HepG2 (cell line): ENCODE results near the gene MED12L. TPM values are rescaled to one million over a fixed set of nuclear protein-coding genes. Genes with fewer than 3 reads are reported as not detected.

Experiments used
- BHLHE40 ChIP-seq: IDR thresholded peaks from 2 replicates; pipeline ENCODE4 v1.6.1; 2011; ENCODE audit warnings: low read length, improper control_type of control experiment
- CCDC6 ChIP-seq: sonication (generic); formaldehyde crosslinking; IDR thresholded peaks from 2 replicates; pipeline ENCODE4 v1.8.1; 2022; ENCODE audit warnings: mild to moderate bottlenecking, missing genetic modification reagents, moderate library complexity
- CREB3 ChIP-seq: sonication (generic); formaldehyde crosslinking; IDR thresholded peaks from 2 replicates; pipeline ENCODE4 v1.5.0; 2020; ENCODE audit warnings: missing genetic modification reagents
- DMAP1 ChIP-seq: IDR thresholded peaks from 2 replicates; pipeline ENCODE4 v1.6.1; 2016
- ELF3 ChIP-seq: IDR thresholded peaks from 2 replicates; pipeline ENCODE4 v1.6.1; 2016; ENCODE audit warnings: missing genetic modification reagents, missing compliant biosample characterization
- ERF ChIP-seq: IDR thresholded peaks from 2 replicates; pipeline ENCODE4 v1.6.1; 2018; ENCODE audit warnings: missing biosample characterization, missing genetic modification reagents
- HOXA9 ChIP-seq: sonication (generic); formaldehyde crosslinking; IDR thresholded peaks from 2 replicates; pipeline ENCODE4 v1.8.1; 2022; ENCODE audit warnings: missing genetic modification reagents, mild to moderate bottlenecking, moderate library complexity, borderline replicate concordance
- IKZF5 ChIP-seq: IDR thresholded peaks from 2 replicates; pipeline ENCODE4 v1.6.1; 2018; ENCODE audit warnings: missing genetic modification reagents, mild to moderate bottlenecking, missing compliant biosample characterization
- KLF12 ChIP-seq: sonication (generic); formaldehyde crosslinking; IDR thresholded peaks from 2 replicates; pipeline ENCODE4 v1.4.0; 2020; ENCODE audit warnings: missing genetic modification reagents, borderline replicate concordance
- NCOA2 ChIP-seq: sonication (generic); formaldehyde crosslinking; IDR thresholded peaks from 2 replicates; pipeline ENCODE4 v1.8.0; 2022; ENCODE audit warnings: inconsistent platforms
- SAP130 ChIP-seq: IDR thresholded peaks from 2 replicates; pipeline ENCODE4 v1.6.1; 2016; ENCODE audit warnings: low read depth
- STAT5B ChIP-seq: sonication (generic); formaldehyde crosslinking; IDR thresholded peaks from 2 replicates; pipeline ENCODE4 v1.4.0; 2020; ENCODE audit warnings: missing genetic modification reagents
- TCF12 ChIP-seq, 2 experiments: fragments of 450-650 bp in 1 of 2; sonication (generic) in 1 of 2; formaldehyde crosslinking in 1 of 2; IDR thresholded peaks; 2 replicates each; pipeline versions ENCODE4 v1.6.1 to v1.8.0; 2017 to 2022; ENCODE audit warnings: antibody characterized with exemption in 1 of 2, mild to moderate bottlenecking in 1 of 2, missing genetic modification reagents in 1 of 2, moderate library complexity in 1 of 2
- TCF7 ChIP-seq: sonication (generic); IDR thresholded peaks from 2 replicates; pipeline ENCODE4 v1.6.1; 2016; ENCODE audit warnings: antibody characterized with exemption, low read depth
- THRA ChIP-seq: sonication (generic); formaldehyde crosslinking; IDR thresholded peaks from 2 replicates; pipeline ENCODE4 v1.4.0; 2020; ENCODE audit warnings: missing genetic modification reagents, borderline replicate concordance
- ZFP36 ChIP-seq: fragments of 150-350 bp; IDR thresholded peaks from 2 replicates; pipeline ENCODE4 v1.6.1; 2018; ENCODE audit warnings: borderline replicate concordance, low read length, low read depth; ENCODE audit not compliant: partially characterized antibody
- ZFP36L1 ChIP-seq: sonication (generic); formaldehyde crosslinking; IDR thresholded peaks from 2 replicates; pipeline ENCODE4 v1.8.0; 2022; ENCODE audit warnings: mild to moderate bottlenecking, missing genetic modification reagents, moderate library complexity
- ZNF569 ChIP-seq: sonication (generic); formaldehyde crosslinking; IDR thresholded peaks from 2 replicates; pipeline ENCODE4 v1.5.0; 2020; ENCODE audit warnings: mild to moderate bottlenecking, missing genetic modification reagents, moderate library complexity, borderline replicate concordance
- ZNF709 ChIP-seq: sonication (generic); formaldehyde crosslinking; IDR thresholded peaks from 2 replicates; pipeline ENCODE4 v1.5.0; 2020; ENCODE audit warnings: mild to moderate bottlenecking, missing genetic modification reagents
- polyA plus RNA-seq, 8 experiments: library from polyadenylated mRNA; depleted of rRNA in 3 of 8; stranded (reverse) in 7 of 8; unstranded in 1 of 8; fragments of >200 nt; fragmentation: Illumina TruSeq in 4 of 8; extraction: Trizol in 4 of 8; gene quantifications; 2 replicates each; pipeline versions ENCODE4 v1.2.1 to v1.2.3, GENCODE V29; 2011 to 2016; ENCODE audit warnings: low read depth in 4 of 8, missing spikeins in 1 of 8, mixed read lengths in 1 of 8; ENCODE audit not compliant: insufficient read depth in 1 of 8
- total RNA-seq, 5 experiments: library from RNA; depleted of rRNA; stranded (reverse); fragments of >200 nt; fragmentation: Illumina TruSeq; extraction: Trizol; gene quantifications; 2 replicates each; pipeline ENCODE4 v1.2.3, GENCODE V29; 2016; ENCODE audit warnings: low read depth in 1 of 5
- TF ChIP-seq, protein P1 (sequence below): sonication (generic); formaldehyde crosslinking; IDR thresholded peaks from 2 replicates; pipeline ENCODE4 v1.8.1; 2022; ENCODE audit warnings: low read depth, mild to moderate bottlenecking, missing genetic modification reagents
- TF ChIP-seq, protein P2 (sequence below): sonication (generic); formaldehyde crosslinking; IDR thresholded peaks from 2 replicates; pipeline ENCODE4 v1.4.0; 2020; ENCODE audit warnings: missing genetic modification reagents
- TF ChIP-seq, protein P3 (sequence below): sonication (generic); formaldehyde crosslinking; IDR thresholded peaks from 2 replicates; pipeline ENCODE4 v1.4.0; 2020; ENCODE audit warnings: mild to moderate bottlenecking, missing genetic modification reagents

The MED12L gene
- total and polyA plus RNA-seq, 2 of the 13 experiments (the other 11 are each of a cell fraction or from before 2014, with no cell fraction given), result 0.07 to 0.64 TPM

GRCh38 chr3:151146071-151146730 lies 60.7 kb downstream of the MED12L start (continued):
- TF ChIP-seq ZFP36 (no peak), DMAP1 (CRISPR knock-in tag) (no peak), NCOA2 (CRISPR knock-in tag) (no peak), ZNF569 (CRISPR knock-in tag) (no peak), ELF3 (CRISPR knock-in tag) (no peak), TCF12 (IDR thresholded peaks at IDR 0.05) (no peak), TCF12 (CRISPR knock-in tag; IDR thresholded peaks at IDR 0.05) (no peak), ZNF709 (CRISPR knock-in tag) (no peak), HOXA9 (CRISPR knock-in tag) (no peak), TCF7 (no peak), ZFP36L1 (CRISPR knock-in tag) (no peak), ERF (CRISPR knock-in tag) (peak; percentile 20; the same call in 1 of the 2 replicates), STAT5B (no peak), IKZF5 (no peak), SAP130 (CRISPR knock-in tag) (no peak), THRA (CRISPR knock-in tag) (peak; percentile 32; the same call in 1 of the 2 replicates), BHLHE40 (0 out of 2 replicates have a peak, but pooled peaks have one; percentile 9), CREB3 (CRISPR knock-in tag) (no peak), KLF12 (CRISPR knock-in tag) (no peak), CCDC6 (no peak)
- TF ChIP-seq, protein P1, sequence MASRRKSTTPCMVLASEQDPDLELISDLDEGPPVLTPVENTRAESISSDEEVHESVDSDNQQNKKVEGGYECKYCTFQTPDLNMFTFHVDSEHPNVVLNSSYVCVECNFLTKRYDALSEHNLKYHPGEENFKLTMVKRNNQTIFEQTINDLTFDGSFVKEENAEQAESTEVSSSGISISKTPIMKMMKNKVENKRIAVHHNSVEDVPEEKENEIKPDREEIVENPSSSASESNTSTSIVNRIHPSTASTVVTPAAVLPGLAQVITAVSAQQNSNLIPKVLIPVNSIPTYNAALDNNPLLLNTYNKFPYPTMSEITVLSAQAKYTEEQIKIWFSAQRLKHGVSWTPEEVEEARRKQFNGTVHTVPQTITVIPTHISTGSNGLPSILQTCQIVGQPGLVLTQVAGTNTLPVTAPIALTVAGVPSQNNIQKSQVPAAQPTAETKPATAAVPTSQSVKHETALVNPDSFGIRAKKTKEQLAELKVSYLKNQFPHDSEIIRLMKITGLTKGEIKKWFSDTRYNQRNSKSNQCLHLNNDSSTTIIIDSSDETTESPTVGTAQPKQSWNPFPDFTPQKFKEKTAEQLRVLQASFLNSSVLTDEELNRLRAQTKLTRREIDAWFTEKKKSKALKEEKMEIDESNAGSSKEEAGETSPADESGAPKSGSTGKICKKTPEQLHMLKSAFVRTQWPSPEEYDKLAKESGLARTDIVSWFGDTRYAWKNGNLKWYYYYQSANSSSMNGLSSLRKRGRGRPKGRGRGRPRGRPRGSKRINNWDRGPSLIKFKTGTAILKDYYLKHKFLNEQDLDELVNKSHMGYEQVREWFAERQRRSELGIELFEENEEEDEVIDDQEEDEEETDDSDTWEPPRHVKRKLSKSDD (CRISPR knock-in tag), result no peak
- TF ChIP-seq, protein P2, sequence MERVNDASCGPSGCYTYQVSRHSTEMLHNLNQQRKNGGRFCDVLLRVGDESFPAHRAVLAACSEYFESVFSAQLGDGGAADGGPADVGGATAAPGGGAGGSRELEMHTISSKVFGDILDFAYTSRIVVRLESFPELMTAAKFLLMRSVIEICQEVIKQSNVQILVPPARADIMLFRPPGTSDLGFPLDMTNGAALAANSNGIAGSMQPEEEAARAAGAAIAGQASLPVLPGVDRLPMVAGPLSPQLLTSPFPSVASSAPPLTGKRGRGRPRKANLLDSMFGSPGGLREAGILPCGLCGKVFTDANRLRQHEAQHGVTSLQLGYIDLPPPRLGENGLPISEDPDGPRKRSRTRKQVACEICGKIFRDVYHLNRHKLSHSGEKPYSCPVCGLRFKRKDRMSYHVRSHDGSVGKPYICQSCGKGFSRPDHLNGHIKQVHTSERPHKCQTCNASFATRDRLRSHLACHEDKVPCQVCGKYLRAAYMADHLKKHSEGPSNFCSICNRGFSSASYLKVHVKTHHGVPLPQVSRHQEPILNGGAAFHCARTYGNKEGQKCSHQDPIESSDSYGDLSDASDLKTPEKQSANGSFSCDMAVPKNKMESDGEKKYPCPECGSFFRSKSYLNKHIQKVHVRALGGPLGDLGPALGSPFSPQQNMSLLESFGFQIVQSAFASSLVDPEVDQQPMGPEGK, result no peak
- TF ChIP-seq, protein P3, sequence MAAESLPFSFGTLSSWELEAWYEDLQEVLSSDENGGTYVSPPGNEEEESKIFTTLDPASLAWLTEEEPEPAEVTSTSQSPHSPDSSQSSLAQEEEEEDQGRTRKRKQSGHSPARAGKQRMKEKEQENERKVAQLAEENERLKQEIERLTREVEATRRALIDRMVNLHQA (CRISPR knock-in tag), result no peak
